Hematopoietic multipotent progenitor cell treated with erythropoietin and hydrocortisone succinate and interleukin-3 and kit ligand, for 6 days (in vitro differentiated cells): ENCODE data around the gene VWA8.

Experiments used
- DNase-seq: peaks from one replicate; pipeline ENCODE4 v3.0.0-alpha.2; 2015

VWA8 gene

GRCh38 chr13:41960637-41961465, at the start of gene VWA8:
Gene VWA8 (minus strand): TSS chr13:41961109. CDS start chr13:41961015, 94 bp downstream.
- DNase-seq = peak; percentile 87

- no peak for DNase-seq
These were observed 48.1 kb upstream of the VWA8 start for GRCh38 chr13:42009057-42009456.

GRCh38 chr13:42007844-42008243, 46.9 kb upstream of the VWA8 start:
- no peak for DNase-seq

GRCh38 chr13:42002066-42002465, 41.2 kb upstream of the VWA8 start:
- no peak for DNase-seq

GRCh38 chr13:42001580-42001979, 40.7 kb upstream of the VWA8 start:
- DNase-seq = no peak

- no peak for DNase-seq
These were observed 39.9 kb upstream of the VWA8 start for GRCh38 chr13:42000846-42001245.

- no peak for DNase-seq
These were observed 36.5 kb upstream of the VWA8 start for GRCh38 chr13:41997396-41997795.

- peak; percentile 99 for DNase-seq
These were observed 35.0 kb upstream of the VWA8 start for GRCh38 chr13:41995946-41996345.

- peak; percentile 67 for DNase-seq
These were observed 34.4 kb upstream of the VWA8 start for GRCh38 chr13:41995336-41995735.

- DNase-seq = peak; percentile 62
These were observed 33.8 kb upstream of the VWA8 start for GRCh38 chr13:41994696-41995095.

- DNase-seq = no peak
These were observed 31.0 kb upstream of the VWA8 start for GRCh38 chr13:41991936-41992335.

GRCh38 chr13:41988244-41988643, 27.3 kb upstream of the VWA8 start:
- no peak for DNase-seq

GRCh38 chr13:41985788-41986508, 25.0 kb upstream of the VWA8 start:
- peak; percentile 55 for DNase-seq

- DNase-seq = no peak
These were observed 21.2 kb upstream of the VWA8 start for GRCh38 chr13:41981951-41982715.

- no peak for DNase-seq
These were observed 17.1 kb upstream of the VWA8 start for GRCh38 chr13:41978007-41978406.

GRCh38 chr13:41976476-41976875, 15.6 kb upstream of the VWA8 start:
- DNase-seq = no peak

- DNase-seq = no peak
These were observed 13.5 kb upstream of the VWA8 start for GRCh38 chr13:41974262-41974900.

GRCh38 chr13:41973247-41973741, 12.4 kb upstream of the VWA8 start:
- no peak for DNase-seq

GRCh38 chr13:41971848-41972247, 10.9 kb upstream of the VWA8 start:
- DNase-seq = no peak

- DNase-seq = no peak
These were observed 10.0 kb upstream of the VWA8 start for GRCh38 chr13:41970918-41971317.

- peak; percentile 22 for DNase-seq
These were observed 9.1 kb upstream of the VWA8 start for GRCh38 chr13:41970022-41970421.

- no peak for DNase-seq
These were observed 8.2 kb upstream of the VWA8 start for GRCh38 chr13:41969072-41969471.

- no peak for DNase-seq
These were observed 5.8 kb upstream of the VWA8 start for GRCh38 chr13:41966671-41967070.
